ENCODE results near the gene KDM6A.
"Not testable (repeated sequence)": the region's sequence is repeated elsewhere in the genome, so short reads cannot be mapped to it uniquely, and the experiment has no call there.

KDM6A gene

DNA sequence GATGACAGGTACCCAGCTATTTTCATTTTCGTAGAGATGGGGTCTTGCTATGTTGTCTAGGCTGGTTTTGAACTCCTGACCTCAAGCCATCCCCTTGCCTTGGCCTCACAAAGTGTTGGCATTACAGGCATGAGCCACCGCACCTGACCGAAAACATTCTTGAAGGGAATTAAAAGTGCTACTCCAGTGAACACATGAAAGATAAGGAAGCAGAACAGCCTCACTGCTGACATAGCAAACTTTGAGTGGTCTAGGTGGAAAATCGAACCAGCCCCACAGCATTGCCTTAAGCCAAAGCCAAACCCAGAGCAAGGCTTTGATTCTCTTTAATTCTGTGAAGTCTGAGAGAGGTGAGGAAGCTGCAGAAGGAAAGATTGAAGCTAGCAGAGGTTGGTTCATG, 65.1 kb downstream of the KDM6A start:
- in situ Hi-C loops (cut with MboI; ENCODE audit: low sequenced_read_pairs, unreplicated experiment): no loop called here
- TF ChIP-seq, protein P1, sequence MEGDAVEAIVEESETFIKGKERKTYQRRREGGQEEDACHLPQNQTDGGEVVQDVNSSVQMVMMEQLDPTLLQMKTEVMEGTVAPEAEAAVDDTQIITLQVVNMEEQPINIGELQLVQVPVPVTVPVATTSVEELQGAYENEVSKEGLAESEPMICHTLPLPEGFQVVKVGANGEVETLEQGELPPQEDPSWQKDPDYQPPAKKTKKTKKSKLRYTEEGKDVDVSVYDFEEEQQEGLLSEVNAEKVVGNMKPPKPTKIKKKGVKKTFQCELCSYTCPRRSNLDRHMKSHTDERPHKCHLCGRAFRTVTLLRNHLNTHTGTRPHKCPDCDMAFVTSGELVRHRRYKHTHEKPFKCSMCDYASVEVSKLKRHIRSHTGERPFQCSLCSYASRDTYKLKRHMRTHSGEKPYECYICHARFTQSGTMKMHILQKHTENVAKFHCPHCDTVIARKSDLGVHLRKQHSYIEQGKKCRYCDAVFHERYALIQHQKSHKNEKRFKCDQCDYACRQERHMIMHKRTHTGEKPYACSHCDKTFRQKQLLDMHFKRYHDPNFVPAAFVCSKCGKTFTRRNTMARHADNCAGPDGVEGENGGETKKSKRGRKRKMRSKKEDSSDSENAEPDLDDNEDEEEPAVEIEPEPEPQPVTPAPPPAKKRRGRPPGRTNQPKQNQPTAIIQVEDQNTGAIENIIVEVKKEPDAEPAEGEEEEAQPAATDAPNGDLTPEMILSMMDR (IDR thresholded peaks at IDR 0.05; ENCODE audit: borderline replicate concordance, control extremely low read depth, extremely low read depth, insufficient read depth, missing control alignments): no peak

GRCh38 chrX:44940541-44940940, 67.6 kb downstream of the KDM6A start:
- DNase-seq (ENCODE audit: low spot score); in situ Hi-C loops (cut with MboI; ENCODE audit: low sequenced_read_pairs, unreplicated experiment): not testable (repeated sequence)

More for the DNA sequence above, 65.1 kb downstream of the KDM6A start:
- DNase-seq (ENCODE audit: low spot score): no peak

DNA sequence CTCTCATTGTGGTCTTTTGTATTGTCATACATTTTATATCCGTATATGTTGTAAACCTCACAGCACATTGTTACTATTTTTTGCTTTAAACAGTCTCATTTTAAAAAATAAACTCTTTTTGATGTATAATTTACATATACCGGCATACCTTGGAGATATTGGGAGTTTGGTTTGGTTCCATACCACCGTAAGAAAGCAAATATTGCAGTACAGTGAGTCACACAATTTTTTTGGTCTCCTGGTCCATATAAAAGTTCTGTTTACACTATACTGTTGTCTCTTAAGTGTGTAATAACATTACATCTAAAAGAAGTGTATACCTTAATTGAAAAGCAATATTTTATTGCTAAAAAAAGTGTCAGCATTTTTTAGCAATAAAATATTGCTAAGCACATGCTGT, 70.0 kb downstream of the KDM6A start:
- TF ChIP-seq, protein P1 (IDR thresholded peaks at IDR 0.05; ENCODE audit: borderline replicate concordance, control extremely low read depth, extremely low read depth, insufficient read depth, missing control alignments): no peak
- in situ Hi-C loops (cut with MboI; ENCODE audit: low sequenced_read_pairs, unreplicated experiment): no loop called here
- DNase-seq (ENCODE audit: low spot score): no peak

DNA sequence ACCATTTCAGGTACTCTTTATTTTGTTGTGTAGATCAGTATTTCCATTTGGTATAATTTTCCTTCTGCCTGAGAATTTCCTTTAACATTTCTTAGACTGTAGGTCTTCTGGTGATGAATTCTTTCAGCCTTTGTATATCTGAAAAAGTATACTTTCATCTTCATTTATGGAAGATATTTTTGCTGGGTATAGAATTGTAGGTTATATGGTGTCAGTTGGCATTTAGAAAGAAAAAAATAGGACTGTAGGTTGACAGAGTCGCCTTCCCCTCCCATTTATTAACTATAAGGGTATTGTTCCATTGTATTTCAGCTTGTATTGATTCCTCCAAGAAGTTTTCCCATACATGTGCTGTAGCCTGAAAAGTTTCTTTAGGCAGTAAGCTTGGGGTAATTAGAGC, 71.9 kb downstream of the KDM6A start:
- no peak for DNase-seq (ENCODE audit: low spot score)
- TF ChIP-seq, protein P1 (IDR thresholded peaks at IDR 0.05; ENCODE audit: borderline replicate concordance, control extremely low read depth, extremely low read depth, insufficient read depth, missing control alignments): no peak
- in situ Hi-C loops (cut with MboI; ENCODE audit: low sequenced_read_pairs, unreplicated experiment): no loop called here

GRCh38 chrX:44945736-44946135, 72.7 kb downstream of the KDM6A start:
- in situ Hi-C loops (cut with MboI; ENCODE audit: low sequenced_read_pairs, unreplicated experiment): no loop called here
- TF ChIP-seq, protein P1 (IDR thresholded peaks at IDR 0.05; ENCODE audit: borderline replicate concordance, control extremely low read depth, extremely low read depth, insufficient read depth, missing control alignments): no peak
- DNase-seq (ENCODE audit: low spot score): no peak

- in situ Hi-C loops (cut with MboI; ENCODE audit: low sequenced_read_pairs, unreplicated experiment): no loop called here
- TF ChIP-seq, protein P1 (IDR thresholded peaks at IDR 0.05; ENCODE audit: borderline replicate concordance, control extremely low read depth, extremely low read depth, insufficient read depth, missing control alignments): no peak
- no peak for DNase-seq (ENCODE audit: low spot score)
These were observed 73.8 kb downstream of the KDM6A start for GRCh38 chrX:44946771-44947170.

DNA sequence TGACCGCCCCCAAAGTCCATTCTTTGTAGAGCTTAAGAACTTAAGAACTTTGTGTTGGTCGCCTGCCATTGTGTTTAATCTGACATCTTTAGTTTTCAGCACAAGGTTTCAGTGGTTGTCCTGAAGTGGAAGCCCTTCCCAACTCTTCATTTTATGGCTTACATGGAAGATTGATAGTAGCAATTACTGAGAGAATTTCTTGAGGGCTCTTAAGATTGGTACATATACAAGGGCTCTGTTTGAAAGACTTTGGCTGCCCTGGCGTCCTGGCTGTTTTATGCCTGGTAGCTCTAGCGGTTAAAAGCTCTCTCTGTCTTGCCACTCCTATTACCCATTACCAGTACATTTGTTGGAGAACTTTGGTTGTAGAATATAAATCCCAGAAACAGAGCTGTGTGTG, 75.0 kb downstream of the KDM6A start:
- TF ChIP-seq, protein P1 (IDR thresholded peaks at IDR 0.05; ENCODE audit: borderline replicate concordance, control extremely low read depth, extremely low read depth, insufficient read depth, missing control alignments): no peak
- in situ Hi-C loops (cut with MboI; ENCODE audit: low sequenced_read_pairs, unreplicated experiment): no loop called here
- DNase-seq (ENCODE audit: low spot score): no peak
